Mesothelial cell of epicardium (in vitro differentiated cells): ENCODE data around the gene NFIX. TPM values are rescaled to one million over a fixed set of nuclear protein-coding genes. Genes with fewer than 3 reads are reported as not detected.
A peak's percentile ranks its signal among the peaks of the same experiment; 100 is the strongest.

Experiments used
- DNase-seq, 2 experiments: peaks; one replicate each; pipeline ENCODE4 v3.0.0; 2021; ENCODE audit warnings: low spot score in 2 of 2; ENCODE audit not compliant: unreplicated experiment in 2 of 2
- H3K27ac Mint-ChIP-seq: 2 replicates; pipeline ENCODE4 v1.8.0; 2021; ENCODE audit warnings: mixed read lengths
- H3K27me3 Mint-ChIP-seq: 2 replicates; pipeline ENCODE4 v1.8.0; 2021; ENCODE audit warnings: low read depth, mixed read lengths
- H3K36me3 Mint-ChIP-seq: 2 replicates; pipeline ENCODE4 v1.8.0; 2021; ENCODE audit warnings: mixed read lengths
- H3K4me1 Mint-ChIP-seq: 2 replicates; pipeline ENCODE4 v1.8.0; 2021; ENCODE audit warnings: mixed read lengths
- H3K4me3 Mint-ChIP-seq: 2 replicates; pipeline ENCODE4 v1.8.0; 2021; ENCODE audit warnings: mild to moderate bottlenecking, moderate library complexity, mixed read lengths
- H3K9me3 Mint-ChIP-seq: 2 replicates; pipeline ENCODE4 v1.8.0; 2021; ENCODE audit warnings: mixed read lengths
- CTCF ChIP-seq: fragments of 200-600 bp; sonication (generic); IDR thresholded peaks from one replicate; pipeline ENCODE4 v1.5.0; 2021; ENCODE audit warnings: antibody characterized with exemption; ENCODE audit not compliant: unreplicated experiment
- total RNA-seq: library from RNA; stranded (reverse); gene quantifications from 3 replicates; pipeline ENCODE4 v1.2.1, GENCODE V29; 2021

NFIX gene
- total RNA-seq, 1 donor from 2014 or later = 52.4 TPM

- no peak for DNase-seq
- no peak overlapping the region for H3K4me3 Mint-ChIP-seq
- H3K27ac Mint-ChIP-seq = no peak overlapping the region
- peaks cover 40% of the 10 kb centered on the region for H3K4me1 Mint-ChIP-seq
- H3K27me3 Mint-ChIP-seq = peaks cover 93% of the 10 kb centered on the region
- H3K36me3 Mint-ChIP-seq = peaks cover 11% of the 10 kb centered on the region
- H3K9me3 Mint-ChIP-seq = no peaks in the 10 kb centered on the region
- no peak for TF ChIP-seq CTCF
Observed at GRCh38 chr19:13010992-13011652, 15.8 kb downstream of the NFIX start.

- no peak overlapping the region for H3K4me3 Mint-ChIP-seq
- H3K9me3 Mint-ChIP-seq = no peaks in the 10 kb centered on the region
- TF ChIP-seq CTCF = no peak
- H3K27me3 Mint-ChIP-seq = peaks cover 97% of the 10 kb centered on the region
- DNase-seq = no peak
- H3K36me3 Mint-ChIP-seq = peaks cover 11% of the 10 kb centered on the region
- peaks cover 46% of the 10 kb centered on the region for H3K4me1 Mint-ChIP-seq
- H3K27ac Mint-ChIP-seq = no peak overlapping the region
Observed at GRCh38 chr19:13011653-13012389, 16.5 kb downstream of the NFIX start.

- DNase-seq = no peak
- Mint-ChIP-seq H3K4me1 (peaks cover 49% of the 10 kb centered on the region), H3K27ac (no peak overlapping the region), H3K9me3 (no peaks in the 10 kb centered on the region), H3K36me3 (peaks cover 11% of the 10 kb centered on the region), H3K4me3 (peak overlapping the region; percentile 39), H3K27me3 (peaks cover 97% of the 10 kb centered on the region)
- no peak for TF ChIP-seq CTCF
Observed at GRCh38 chr19:13012390-13012689, 17.1 kb downstream of the NFIX start.

- H3K36me3 Mint-ChIP-seq = peaks cover 8% of the 10 kb centered on the region
- H3K27me3 Mint-ChIP-seq = peaks cover 97% of the 10 kb centered on the region
- no peaks in the 10 kb centered on the region for H3K9me3 Mint-ChIP-seq
- peak overlapping the region; percentile 39 for H3K4me3 Mint-ChIP-seq
- DNase-seq = no peak
- no peak for TF ChIP-seq CTCF
- H3K4me1 Mint-ChIP-seq = peaks cover 55% of the 10 kb centered on the region
- no peak overlapping the region for H3K27ac Mint-ChIP-seq
Observed at GRCh38 chr19:13012690-13013608, 17.7 kb downstream of the NFIX start.

GRCh38 chr19:13013649-13014048 is 18.4 kb downstream of the NFIX start:
- H3K36me3 Mint-ChIP-seq = peaks cover 6% of the 10 kb centered on the region
- no peaks in the 10 kb centered on the region for H3K9me3 Mint-ChIP-seq
- peak overlapping the region; percentile 24 for H3K4me3 Mint-ChIP-seq
- DNase-seq = no peak
- H3K27me3 Mint-ChIP-seq = peaks cover 97% of the 10 kb centered on the region
- H3K27ac Mint-ChIP-seq = peak overlapping the region; percentile 43
- peaks cover 58% of the 10 kb centered on the region for H3K4me1 Mint-ChIP-seq
- TF ChIP-seq CTCF = no peak
